Measurements from ENCODE around the gene SFSWAP.
"Not testable (repeated sequence)": the region's sequence is repeated elsewhere in the genome, so short reads cannot be mapped to it uniquely, and the experiment has no call there.

SFSWAP gene

DNA sequence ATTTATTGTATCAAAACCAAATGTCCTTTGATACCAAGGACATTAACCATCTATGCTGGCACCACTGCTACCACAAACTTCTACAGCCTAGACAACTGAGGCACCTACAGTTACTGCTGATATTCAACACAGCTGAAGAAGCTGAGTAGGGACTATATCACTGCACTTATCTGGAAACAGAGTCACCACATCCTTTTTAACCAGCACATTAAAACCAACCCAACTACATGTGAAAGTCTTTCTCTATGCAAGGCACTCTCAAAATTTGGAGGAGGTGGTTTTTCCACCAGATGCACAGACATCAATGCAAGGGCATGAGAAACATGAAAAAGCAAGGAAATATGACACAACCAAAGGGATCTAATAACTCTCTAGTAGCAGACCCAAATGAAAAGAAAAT lies 7.7 kb upstream of the SFSWAP start:
- DNase-seq: no peak

DNA sequence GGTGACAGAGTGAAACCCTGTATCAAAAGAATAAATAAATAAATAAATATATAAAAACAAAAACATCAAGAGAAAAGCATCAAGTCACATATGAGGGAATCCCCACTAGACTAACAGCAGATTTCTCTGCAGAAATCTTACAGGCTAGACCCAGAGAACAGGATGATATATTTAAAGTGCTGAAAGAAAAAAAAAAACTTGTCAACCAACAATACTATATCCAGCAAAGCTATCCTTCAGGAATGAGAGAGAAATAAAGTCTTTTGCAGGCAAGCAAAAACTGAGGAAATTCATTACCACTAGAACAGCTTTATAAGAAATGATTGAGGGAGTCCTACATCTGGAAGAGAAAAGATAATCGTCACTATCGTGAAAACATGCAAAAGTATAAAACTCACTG lies 6.4 kb upstream of the SFSWAP start:
- no peak for DNase-seq

DNA sequence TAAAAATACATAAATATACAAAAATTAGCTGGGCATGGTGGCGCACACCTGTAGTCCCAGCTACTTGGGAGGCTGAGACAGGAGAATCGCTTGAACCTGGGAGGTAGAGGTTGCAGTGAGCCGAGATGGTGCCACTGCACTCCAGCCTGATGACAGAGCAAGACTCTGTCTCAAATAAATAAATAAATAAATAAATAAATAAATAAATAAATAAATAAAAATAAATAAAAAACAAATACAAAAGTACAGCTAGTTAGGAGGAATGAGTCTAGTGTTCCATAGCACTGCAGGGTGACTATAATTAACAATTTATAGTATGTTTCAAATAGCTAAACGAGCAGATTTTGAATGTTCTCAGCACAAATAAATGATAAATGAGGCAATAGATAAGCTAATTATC lies 4.2 kb upstream of the SFSWAP start:
- not testable (repeated sequence) for DNase-seq

DNA sequence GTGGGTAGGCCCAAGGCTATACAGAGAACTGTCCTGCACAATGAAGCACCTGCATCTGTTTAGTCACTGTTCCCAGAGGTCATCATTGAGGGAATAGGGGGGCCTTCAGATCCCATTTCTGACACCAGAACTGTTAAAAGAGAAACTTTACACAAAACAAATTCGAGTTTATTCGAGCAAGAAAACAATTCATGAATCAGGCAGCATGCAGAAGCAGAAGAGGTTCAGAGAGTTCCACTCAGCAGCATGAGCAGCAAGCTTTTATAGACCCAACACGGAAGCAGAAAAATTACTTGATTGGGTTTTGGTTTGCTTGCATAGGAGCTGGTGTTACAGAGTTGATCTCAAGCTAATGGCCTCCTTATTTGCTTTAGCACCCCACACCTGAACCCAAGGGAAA lies 1.7 kb upstream of the SFSWAP start:
- DNase-seq: no peak

DNA sequence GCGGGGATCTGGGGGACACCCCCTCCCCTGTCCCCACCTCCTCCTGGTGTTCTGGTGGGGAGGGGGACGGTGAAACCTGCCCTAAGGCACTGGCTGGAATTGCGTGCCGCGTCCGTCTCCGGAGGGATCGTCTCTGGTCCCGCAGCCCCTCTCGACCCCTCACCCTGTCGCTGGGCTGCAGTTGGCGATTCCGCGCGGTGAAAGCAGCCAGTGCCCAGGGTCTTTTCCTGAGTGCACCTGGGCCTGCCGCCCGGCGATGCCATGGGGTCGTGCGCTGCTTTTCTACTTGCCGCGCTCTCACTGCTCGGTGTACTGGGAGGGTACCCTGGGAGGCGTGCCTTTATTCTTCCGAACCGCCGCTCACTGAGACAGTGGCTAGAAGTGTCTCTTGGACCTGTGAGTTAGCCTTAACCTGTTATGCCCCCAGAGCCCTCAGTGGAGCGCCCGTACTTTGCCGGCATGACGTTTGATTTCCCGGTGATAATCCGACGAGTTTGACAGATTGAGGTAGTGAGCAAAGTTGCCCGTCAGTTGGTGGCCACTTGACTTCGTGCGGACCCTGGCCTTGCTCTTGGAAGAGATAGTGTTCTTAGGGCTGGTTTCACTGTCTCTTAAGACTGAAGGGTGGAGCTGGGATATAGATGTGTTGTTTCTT lies 788 bp downstream of the SFSWAP start:
- no peak for DNase-seq

DNA sequence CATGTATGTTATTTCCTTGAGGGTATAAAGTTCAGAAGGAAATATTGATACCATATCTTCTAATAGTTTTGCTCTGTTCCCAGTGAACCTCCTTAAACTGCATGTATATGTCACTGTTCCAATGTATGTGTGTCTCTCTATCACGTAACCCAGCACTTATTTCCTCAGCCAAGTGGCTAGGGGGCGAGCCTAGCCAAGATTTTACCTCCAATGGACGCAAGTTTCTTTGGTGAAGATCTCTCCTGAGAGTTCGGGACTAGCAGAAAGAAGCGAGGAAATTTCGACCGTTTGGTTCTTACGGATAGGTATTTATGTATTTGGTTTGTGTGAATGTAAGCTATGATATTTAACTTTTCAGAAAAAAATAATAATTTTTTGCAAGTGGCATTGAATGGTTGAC lies 2.5 kb downstream of the SFSWAP start:
- no peak for DNase-seq

DNA sequence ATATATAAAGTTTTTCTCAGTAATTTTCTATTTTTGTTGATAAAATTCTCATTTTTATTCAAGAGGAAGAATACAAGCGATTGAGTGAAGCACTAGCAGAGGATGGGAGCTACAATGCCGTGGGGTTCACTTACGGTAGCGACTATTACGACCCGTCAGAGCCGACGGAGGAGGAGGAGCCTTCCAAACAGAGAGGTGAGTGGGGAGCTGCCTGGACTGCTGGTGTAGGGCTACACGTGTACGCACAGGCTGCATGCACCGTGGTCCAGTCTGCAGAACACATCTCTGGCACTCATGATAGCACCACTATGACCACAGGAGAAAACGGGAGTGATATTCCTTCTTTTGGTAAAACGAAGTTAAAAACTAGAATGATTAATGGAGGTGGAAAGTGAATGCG lies 3.9 kb downstream of the SFSWAP start:
- DNase-seq: no peak

DNA sequence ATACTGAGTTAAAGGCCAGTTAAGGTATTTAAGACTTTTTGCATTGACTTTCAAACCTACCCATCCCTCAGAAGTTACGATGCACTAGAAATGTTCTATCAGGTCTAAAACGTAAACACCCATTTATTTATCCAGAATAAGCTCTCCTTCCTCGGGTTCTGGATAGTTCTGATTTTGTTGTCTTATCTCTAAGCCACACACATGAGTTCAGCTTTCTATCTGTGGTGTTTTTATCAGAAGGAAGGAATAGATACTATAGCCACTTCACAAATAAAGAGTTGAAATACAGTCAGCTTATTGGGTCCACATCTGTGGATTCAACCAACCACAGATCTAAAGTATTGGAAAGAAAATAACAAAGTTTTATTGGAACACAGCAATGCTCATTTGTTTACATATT lies 5.4 kb downstream of the SFSWAP start:
- DNase-seq: no peak

DNA sequence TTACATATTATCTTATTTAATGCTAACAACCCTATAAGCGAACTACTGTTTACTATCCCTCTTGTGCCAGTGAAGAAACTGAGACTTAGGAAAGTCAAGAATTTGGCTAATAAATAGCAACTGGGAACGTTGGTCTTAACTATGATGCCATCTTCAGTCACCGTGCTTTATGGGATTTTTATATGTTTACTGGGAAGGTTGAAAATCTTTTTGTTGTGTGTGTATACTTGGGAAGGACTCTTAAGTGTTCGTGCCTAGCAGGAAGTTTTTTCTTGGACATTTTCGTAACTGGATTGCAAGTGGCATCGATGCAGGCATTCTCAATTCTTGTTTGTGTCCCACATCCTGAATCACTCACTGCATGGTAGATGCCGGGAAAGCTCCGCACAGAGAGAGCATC lies 9.4 kb downstream of the SFSWAP start:
- no peak for DNase-seq

DNA sequence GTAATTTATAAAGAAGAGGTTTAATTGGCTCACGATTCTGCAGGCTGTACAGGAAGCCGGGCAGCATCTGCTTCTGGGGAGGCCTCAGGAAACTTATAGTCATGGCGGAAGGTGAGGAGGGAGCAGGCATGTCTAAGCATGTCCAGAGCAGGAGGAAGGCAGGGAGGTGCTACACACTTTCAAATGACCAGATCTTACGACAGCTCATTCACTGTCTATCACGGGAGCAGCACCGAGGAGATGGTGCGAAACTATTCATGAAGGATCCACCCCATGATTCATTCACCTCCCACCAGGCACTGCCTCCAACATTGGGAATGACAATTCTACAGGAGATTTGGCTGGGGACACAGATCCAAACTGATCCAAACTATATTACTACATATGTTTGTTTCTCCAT lies 10.0 kb downstream of the SFSWAP start:
- no peak for DNase-seq

DNA sequence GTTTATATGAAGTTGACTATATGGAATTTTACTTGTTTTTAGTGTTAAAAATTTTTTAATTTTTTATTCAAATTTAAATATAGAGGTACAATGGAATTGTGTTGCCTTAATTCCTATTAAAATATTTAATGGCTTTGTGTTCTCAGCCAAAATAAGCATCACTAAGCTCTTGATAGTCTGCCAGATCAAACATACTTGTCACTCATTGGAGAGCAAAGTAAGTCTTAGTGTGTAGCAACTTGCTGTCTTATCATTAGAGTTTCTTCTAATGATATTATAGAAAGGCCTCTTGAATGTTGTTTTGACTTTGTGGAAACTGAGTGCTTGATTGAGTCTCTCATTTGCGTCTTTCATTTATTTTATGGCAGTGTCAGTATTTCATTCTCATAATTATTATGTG lies 10.7 kb downstream of the SFSWAP start:
- no peak for DNase-seq

DNA sequence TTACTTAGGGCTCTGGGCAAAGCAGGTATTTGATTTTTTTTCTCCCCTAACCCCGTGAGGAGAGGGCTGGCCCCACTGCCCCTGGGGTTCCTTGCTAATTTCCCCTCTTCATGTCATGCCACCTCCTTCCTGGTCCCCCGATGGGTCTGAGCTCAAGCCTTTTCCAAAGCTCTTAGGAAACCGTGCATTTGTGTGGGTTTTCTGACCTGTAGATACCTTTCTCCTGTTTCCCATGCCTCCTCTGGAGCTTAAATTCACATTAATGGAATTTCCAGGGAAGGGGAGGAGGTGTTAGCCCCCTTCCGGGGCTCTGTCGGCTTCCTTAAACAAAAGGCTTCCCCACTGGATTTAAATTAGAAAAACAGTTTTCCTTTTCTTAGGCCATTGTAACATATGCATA lies 12.6 kb downstream of the SFSWAP start:
- no peak for DNase-seq

DNA sequence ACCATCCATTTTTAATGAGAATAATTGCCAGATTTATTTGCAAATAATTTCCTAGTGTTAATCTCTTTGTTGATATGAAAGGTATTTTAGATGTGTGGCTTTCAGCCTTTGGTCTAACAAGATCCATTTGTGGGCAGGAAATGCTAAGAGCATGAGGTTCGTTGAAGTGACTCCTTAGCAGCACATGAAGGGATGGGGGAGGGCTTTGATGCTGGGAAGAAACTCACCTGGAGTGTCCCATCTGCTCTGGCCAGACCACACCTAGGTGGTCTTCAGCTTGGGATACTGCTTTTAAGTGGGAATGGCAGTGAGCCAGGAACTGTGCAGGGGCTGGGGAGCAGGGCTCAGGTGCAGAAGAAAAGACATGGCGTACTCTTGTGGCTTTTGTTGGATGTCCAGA lies 13.6 kb downstream of the SFSWAP start:
- DNase-seq: no peak

DNA sequence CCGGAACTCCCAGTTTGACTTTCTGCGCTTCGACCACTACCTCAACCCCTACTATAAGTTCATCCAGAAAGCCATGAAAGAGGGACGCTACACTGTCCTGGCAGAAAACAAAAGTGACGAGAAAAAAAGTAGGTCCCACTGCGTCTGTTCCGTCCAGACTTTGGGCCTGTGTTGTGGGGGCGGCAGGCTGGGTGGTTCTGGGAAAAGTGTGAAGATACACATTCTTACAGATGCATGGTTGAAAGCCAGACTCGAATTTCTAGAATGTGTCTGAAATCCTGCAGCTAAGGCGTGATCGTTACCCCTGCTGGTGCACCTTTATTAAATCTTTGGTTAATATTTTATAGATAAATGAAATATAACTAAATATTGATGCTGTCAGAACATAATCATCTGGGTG lies 14.6 kb downstream of the SFSWAP start:
- DNase-seq: no peak

DNA sequence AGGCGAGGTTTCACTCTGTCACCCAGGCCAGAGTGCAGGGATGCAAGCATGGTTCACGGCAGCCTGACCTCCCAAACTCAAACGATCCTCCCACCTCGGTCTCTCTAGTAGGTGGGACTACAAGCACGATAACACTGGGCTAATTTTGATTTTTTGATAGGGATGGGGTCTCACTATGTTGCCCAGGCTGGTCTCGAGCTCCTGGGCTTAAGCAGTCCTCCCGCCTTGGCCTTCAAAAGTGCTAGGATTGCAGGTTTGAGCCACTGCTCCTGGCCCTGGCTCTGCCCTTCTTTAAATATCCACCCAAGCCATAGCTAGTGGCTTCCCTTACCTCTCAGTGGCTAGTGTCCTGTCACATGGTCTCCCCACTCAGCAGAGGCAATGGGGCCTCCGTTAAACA lies 17.8 kb downstream of the SFSWAP start:
- DNase-seq: no peak

DNA sequence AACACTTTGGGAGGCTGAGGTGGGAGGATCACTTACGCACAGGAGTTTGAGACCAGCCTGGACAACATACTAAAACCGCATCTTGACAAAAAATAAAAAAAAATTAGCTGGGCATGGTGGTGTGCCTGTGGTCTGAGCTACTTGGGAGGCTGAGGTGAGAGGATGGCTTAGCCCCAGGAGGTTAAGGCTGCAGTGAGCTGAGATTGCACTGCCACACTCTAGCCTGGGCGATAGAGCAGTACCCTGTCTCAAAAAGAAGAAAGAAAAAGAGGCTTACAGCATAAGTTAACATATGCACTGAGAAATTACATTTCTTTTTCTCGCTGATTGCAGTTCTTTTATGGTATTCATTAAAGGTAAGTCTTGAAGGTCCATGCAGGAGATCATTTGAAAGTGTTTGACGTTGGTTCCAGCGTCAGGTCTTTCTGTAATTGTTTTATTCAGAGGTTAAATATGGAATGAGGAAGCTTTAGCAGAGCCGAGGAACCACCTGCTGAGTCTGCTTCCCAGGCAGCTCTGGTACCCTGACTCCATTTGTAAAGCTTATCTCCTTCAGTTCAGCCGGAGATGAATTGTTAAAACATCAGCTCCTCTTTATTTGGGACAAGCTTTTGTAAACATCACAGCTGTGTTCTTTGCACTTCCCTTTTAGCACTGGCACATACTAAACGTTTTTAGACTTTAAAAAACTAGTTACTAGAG lies 18.5 kb downstream of the SFSWAP start:
- DNase-seq: no peak

DNA sequence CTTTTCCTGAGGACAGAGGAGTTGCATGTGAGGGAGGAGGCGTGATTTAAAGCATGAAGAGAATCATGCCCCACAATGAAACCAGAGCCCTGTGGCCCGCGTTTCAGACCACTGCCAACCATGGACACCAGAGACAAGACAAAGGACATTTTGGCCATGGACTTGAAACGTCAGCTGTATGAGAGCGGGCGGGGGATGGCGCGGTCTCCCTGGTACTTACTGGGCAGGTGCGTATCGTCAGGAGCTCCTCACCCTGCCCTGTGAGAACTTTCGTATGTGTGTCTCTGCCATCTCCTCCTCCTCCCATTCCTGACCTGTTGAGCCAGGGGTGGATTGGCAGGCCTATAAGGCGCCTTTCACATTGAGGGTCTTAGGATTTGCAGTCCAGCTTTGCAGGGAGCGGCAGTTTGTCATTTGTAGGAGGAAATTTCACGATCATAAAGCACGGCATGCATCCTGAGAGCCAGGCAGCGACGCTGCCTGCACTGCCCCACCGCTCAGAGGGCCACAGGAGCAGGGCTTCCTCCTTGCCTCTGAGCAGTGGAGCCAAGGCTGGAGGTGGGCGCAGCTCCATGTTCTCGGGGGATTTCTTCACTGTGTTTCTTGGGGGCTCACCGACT lies 22.2 kb downstream of the SFSWAP start:
- DNase-seq: no peak

DNA sequence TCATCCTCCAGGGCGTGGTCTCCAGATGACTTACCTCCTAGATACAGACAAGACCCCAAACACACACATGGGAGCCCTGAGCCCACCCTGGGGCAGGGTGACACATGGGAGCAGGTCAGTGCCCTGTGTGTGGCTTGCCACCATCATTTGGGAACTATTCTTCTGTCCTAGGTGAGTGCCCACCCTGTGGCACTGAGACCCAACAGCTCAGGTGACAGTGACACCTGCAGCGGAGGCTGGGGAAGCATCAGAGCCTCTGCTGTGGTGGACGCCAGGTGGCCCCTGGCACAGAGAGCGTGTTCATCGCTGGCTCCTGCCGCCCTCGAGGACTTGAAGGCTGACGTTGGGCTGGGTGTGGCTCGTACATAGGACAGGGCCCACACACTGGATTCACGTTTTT lies 23.0 kb downstream of the SFSWAP start:
- DNase-seq: no peak

DNA sequence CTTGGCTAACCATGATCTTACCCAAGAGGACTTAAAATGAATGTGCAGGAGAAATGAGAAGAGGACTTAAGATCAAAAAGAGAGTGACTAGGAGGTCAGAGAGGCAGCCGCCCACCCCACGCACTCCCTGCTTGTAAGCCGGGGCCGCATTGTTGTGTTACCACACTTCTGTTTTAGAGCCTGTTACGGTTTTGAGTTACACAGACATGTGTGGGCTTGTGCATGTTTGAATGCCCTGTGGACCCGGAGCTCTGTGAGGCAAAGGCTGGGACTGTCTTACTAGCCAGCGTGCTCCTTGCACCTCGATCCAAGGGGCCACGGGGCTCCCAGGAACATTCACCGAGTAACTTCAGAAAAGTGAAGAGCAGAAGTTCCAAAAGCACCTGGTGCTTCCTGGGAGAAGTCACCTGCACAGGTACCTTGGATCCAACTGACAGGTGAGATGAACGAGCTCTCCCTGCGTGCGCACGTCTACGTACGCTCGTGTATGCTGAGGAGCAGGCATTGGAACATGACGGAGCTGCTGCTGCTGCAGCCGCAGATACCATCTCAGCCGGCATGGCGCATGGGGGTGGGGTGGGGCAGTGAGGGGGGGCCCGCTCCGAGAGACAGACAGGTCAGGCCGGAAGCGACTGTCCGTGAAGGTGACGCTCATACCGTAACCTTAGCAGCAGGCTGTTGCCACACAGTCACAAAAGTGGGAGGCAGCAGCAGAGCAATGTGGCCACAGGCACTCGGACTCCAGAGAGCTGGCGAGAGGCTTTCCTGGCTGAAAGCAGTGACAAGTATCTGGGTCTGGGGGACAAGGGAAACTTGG lies 23.7 kb downstream of the SFSWAP start:
- no peak for DNase-seq

DNA sequence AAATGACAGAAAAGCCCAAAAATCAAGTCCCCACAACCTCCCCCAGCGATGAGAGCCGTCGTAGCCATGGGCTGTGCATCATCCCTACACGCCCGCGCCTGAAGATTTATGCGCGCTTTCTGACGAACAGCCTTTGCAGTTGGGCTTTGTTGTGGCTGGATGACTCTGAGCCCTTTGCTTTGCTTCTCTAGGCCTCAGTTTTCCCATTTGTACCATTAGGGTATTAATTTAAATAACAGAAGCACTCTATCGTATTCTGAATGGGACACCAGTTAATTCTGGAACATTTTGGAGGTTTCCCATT lies 24.2 kb downstream of the SFSWAP start:
- DNase-seq: no peak

DNA sequence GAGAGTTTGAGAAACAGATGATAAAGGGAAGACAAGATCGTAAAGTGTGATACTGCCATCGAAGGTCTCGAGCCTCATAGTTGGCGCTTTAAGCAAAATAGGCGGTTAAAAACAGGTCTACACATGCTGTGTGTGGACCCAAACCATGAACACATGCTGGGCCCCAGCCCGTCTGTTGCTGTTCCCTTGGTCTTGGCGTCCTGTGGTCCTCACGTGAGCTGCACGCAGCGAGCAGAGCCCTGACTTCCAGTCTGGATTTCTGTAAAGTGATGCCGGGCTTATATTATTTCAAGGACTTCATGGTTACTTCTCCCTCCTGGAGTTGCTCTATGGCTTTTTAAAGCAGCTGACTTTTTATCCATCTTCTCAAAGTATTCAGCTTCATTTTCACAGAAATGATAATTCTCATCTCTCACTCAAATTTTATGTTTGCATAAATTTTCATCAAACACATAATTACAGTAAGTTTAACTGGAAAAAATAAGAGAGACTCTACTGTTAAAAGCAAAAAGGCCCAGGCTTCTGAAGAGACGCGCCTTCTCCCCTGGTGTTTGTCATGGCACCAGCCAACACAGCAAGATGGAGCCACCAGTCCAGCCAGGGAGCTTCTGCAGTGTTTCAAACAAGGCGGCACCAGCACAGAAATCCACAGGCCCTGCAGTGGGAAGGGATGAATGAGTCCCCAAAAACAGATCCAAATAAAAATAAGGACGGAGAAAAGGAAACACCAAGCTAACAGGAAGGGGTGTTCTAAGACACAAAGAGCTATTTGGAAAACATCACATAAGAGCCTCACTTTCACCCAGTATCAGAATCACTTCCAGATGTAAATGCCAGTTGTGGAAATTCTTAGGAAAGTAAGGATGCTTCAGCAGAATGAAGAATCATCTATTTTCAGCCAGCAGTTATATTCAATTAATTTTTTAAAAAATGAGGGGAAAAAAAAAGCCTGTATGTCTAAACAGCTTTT lies 24.9 kb downstream of the SFSWAP start:
- no peak for DNase-seq

DNA sequence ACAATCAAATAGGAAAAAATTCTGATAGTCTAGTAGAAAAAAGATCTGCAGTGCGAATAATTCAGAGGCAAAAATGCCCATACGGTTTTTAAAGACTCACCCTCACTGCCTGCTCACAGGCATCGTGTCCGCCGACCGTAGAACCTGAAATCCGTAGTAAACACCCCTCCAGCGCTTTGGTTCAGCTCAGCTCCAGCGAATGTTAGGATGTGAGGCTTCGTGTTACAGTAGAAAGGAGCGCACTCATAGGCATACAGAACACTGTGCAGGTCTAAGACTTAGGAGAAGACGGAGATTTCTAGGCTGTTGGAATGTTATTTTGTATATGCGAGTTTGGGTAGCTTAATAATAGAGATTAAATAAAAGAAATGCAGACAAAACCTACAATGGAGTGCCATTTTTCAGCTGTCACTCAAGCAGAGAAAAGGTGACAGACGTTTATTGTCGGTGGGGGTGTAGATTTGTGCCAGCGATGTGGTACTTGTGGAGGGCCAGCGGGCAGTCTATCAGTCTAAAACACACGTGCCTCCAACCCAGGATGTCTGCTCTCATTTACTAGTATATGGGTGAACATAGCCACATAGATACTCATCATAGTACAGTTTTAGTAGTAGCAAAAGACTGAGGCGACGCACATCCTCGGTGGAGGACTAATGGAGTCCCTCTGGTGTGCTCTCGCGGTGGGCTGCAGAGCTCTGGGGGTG lies 25.7 kb downstream of the SFSWAP start:
- DNase-seq: no peak

All from activated CD4-positive, alpha-beta T cell treated with anti-CD3 and anti-CD28 coated beads for 4 hours (primary cell).